Measurements from ENCODE around the gene ZNF750.

- TF ChIP-seq CTCF (IDR thresholded peaks at IDR 0.05; ENCODE audit: low read depth, low read length) (no peak), POLR2A (IDR thresholded peaks at IDR 0.05; ENCODE audit: extremely low read depth, insufficient read length) (no peak), MYC (IDR thresholded peaks at IDR 0.05; ENCODE audit: low read depth, low read length) (no peak), MAX (IDR thresholded peaks at IDR 0.05; ENCODE audit: low read depth, low read length) (no peak)
These were observed 11.6 kb upstream of the ZNF750 start for GRCh38 chr17:82851381-82851780.

All from NB4 (cell line).